Gastroesophageal sphincter (tissue), 4 donors: ENCODE results near the gene DPF1. TPM values are rescaled to one million over a fixed set of nuclear protein-coding genes. Genes with fewer than 3 reads are reported as not detected.

Experiments used
- ATAC-seq: fragments of 150-250 bp; one replicate; pipeline ENCODE4 v1.9.1; 2016; ENCODE audit warnings: mild to moderate bottlenecking, moderate library complexity
- H3K27ac ChIP-seq, 4 donors: fragments of 200-600 bp; sonication (generic) in 3 of 4; 1 replicate in 3 of 4; 2 replicates in 1 of 4; pipeline ENCODE4 v1.5.1; 2016 to 2019
- H3K27me3 ChIP-seq: fragments of 200-600 bp; sonication (generic); one replicate; pipeline ENCODE4 v1.5.1; 2019
- H3K36me3 ChIP-seq, 2 donors: fragments of 200-600 bp; sonication (generic); one replicate each; pipeline ENCODE4 v1.5.1; 2019; ENCODE audit warnings: control low read depth in 1 of 2
- H3K4me1 ChIP-seq, 3 donors: fragments of 200-600 bp; sonication (generic); 1 replicate in 2 of 3; 2 replicates in 1 of 3; pipeline ENCODE4 v1.5.1; 2016 to 2019; ENCODE audit warnings: control low read depth in 2 of 3
- H3K4me3 ChIP-seq, 2 donors: fragments of 200-600 bp; sonication (generic); one replicate each; pipeline ENCODE4 v1.5.1; 2019; ENCODE audit warnings: mild to moderate bottlenecking in 1 of 2, moderate library complexity in 1 of 2
- H3K9me3 ChIP-seq, 3 donors: fragments of 200-600 bp; sonication (generic); one replicate each; pipeline ENCODE4 v1.5.1; 2017 to 2019; ENCODE audit warnings: control low read depth in 2 of 3
- CTCF ChIP-seq, 4 experiments: fragments of 200-600 bp in 2 of 4; fragments of 450-650 bp in 2 of 4; sonication (generic) in 1 of 4; IDR thresholded peaks; one replicate each; pipeline ENCODE4 v1.5.1; 2017 to 2019; ENCODE audit warnings: antibody characterized with exemption in 4 of 4, mild to moderate bottlenecking in 2 of 4, moderate library complexity in 2 of 4
- EP300 ChIP-seq: sonication (generic); formaldehyde crosslinking; IDR thresholded peaks from one replicate; pipeline ENCODE4 v1.6.1; 2017; ENCODE audit warnings: antibody characterized with exemption, mild to moderate bottlenecking
- POLR2A ChIP-seq, 2 donors: fragments of 450-650 bp; IDR thresholded peaks; one replicate each; pipeline ENCODE4 v1.6.1; 2017; ENCODE audit warnings: antibody characterized with exemption in 2 of 2, mild to moderate bottlenecking in 2 of 2, moderate library complexity in 1 of 2
- POLR2AphosphoS5 ChIP-seq: sonication (generic); formaldehyde crosslinking; IDR thresholded peaks from one replicate; pipeline ENCODE4 v1.6.1; 2017; ENCODE audit warnings: antibody characterized with exemption
- WGBS, 2 donors: methylation state at CpG; one replicate each; pipeline ENCODE4 v1.1.5; 2018; ENCODE audit warnings: low coverage in 1 of 2; 5-methylcytosine and 5-hydroxymethylcytosine counted together
- total RNA-seq, 4 donors: library from RNA; depleted of rRNA; stranded (reverse); fragments of >200 nt; gene quantifications; one replicate each; pipeline ENCODE4 v1.1.0, GENCODE V29; 2016

DPF1 gene
- total RNA-seq, 4 donors from 2014 or later: not detected

GRCh38 chr19:38250428-38250820 is 26.4 kb upstream of the DPF1 start:
- no peaks in the 10 kb centered on the region for H3K9me3 ChIP-seq
- peak overlapping the region; percentile 89 to 97 (median 96) for H3K27ac ChIP-seq
- peak overlapping the region; percentile 55 to 81 for H3K4me3 ChIP-seq
- no peaks in the 10 kb centered on the region for H3K36me3 ChIP-seq
- no peaks in the 10 kb centered on the region for H3K27me3 ChIP-seq
- TF ChIP-seq EP300: no peak
- TF ChIP-seq CTCF (IDR thresholded peaks at IDR 0.05): no peak
- TF ChIP-seq POLR2AphosphoS5: no peak
- no peak for TF ChIP-seq POLR2A (IDR thresholded peaks at IDR 0.05)
- no peak for ATAC-seq
- peaks cover 0 to 97% (median 18%) of the 10 kb centered on the region in 3 donors for H3K4me1 ChIP-seq

GRCh38 chr19:38248421-38248820 is 24.4 kb upstream of the DPF1 start:
- TF ChIP-seq EP300: no peak
- no peak for TF ChIP-seq CTCF (IDR thresholded peaks at IDR 0.05)
- TF ChIP-seq POLR2A (IDR thresholded peaks at IDR 0.05): no peak
- TF ChIP-seq POLR2AphosphoS5: no peak
- Histone ChIP-seq H3K4me1 (peaks cover 0 to 97% (median 25%) of the 10 kb centered on the region in 3 donors), H3K9me3 (no peaks in the 10 kb centered on the region), H3K27ac (peak overlapping the region; percentile 73 to 95 (median 80)), H3K27me3 (no peaks in the 10 kb centered on the region), H3K36me3 (no peaks in the 10 kb centered on the region), H3K4me3 (no peak overlapping the region)
- 60 to 82% methylated on average over 1 to 2 of the region's 7 CpGs for WGBS, 2 donors
- ATAC-seq: no peak

- peak overlapping the region; percentile 73 to 95 (median 80) for H3K27ac ChIP-seq
- WGBS, 2 donors: 33 to 81% methylated on average over 2 to 4 of the region's 9 CpGs
- TF ChIP-seq POLR2A (IDR thresholded peaks at IDR 0.05) (no peak), POLR2AphosphoS5 (peak; percentile 37), EP300 (no peak), CTCF (IDR thresholded peaks at IDR 0.05) (no peak)
- no peak for ATAC-seq
- no peaks in the 10 kb centered on the region for H3K27me3 ChIP-seq
- H3K36me3 ChIP-seq: no peaks in the 10 kb centered on the region
- peaks cover 0 to 93% (median 25%) of the 10 kb centered on the region in 3 donors for H3K4me1 ChIP-seq
- no peak overlapping the region for H3K4me3 ChIP-seq
- H3K9me3 ChIP-seq: no peaks in the 10 kb centered on the region
Observed at GRCh38 chr19:38247734-38248268, 23.8 kb upstream of the DPF1 start.

- TF ChIP-seq POLR2A (IDR thresholded peaks at IDR 0.05) (no peak), CTCF (IDR thresholded peaks at IDR 0.05) (no peak), POLR2AphosphoS5 (no peak), EP300 (no peak)
- 0 to 62% methylated on average over 1 to 4 of the region's 5 CpGs for WGBS, 2 donors
- no peaks in the 10 kb centered on the region for H3K9me3 ChIP-seq
- peak overlapping the region; percentile 73 to 95 (median 82) for H3K27ac ChIP-seq
- no peak for ATAC-seq
- H3K27me3 ChIP-seq: no peaks in the 10 kb centered on the region
- H3K36me3 ChIP-seq: no peaks in the 10 kb centered on the region
- no peak overlapping the region for H3K4me3 ChIP-seq
- H3K4me1 ChIP-seq: peaks cover 0 to 87% (median 25%) of the 10 kb centered on the region in 3 donors
Observed at GRCh38 chr19:38247126-38247525, 23.1 kb upstream of the DPF1 start.

GRCh38 chr19:38245826-38246498 is 21.9 kb upstream of the DPF1 start:
- WGBS, 2 donors: 25 to 36% methylated on average over 12 to 14 of the region's 14 CpGs
- no peaks in the 10 kb centered on the region for H3K27me3 ChIP-seq
- TF ChIP-seq POLR2AphosphoS5: peak; percentile 36
- TF ChIP-seq EP300: no peak
- no peaks in the 10 kb centered on the region for H3K9me3 ChIP-seq
- ATAC-seq: peak; percentile 71
- no peaks in the 10 kb centered on the region for H3K36me3 ChIP-seq
- H3K4me1 ChIP-seq: peaks cover 0 to 76% (median 21%) of the 10 kb centered on the region in 3 donors
- no peak overlapping the region for H3K4me3 ChIP-seq
- peak overlapping the region; percentile 73 to 95 (median 82) for H3K27ac ChIP-seq
